Activated naive CD4-positive, alpha-beta T cell treated with anti-CD3 and anti-CD28 coated beads for 36 hours (primary cell): ENCODE data around the gene FDPS. TPM values are rescaled to one million over a fixed set of nuclear protein-coding genes. Genes with fewer than 3 reads are reported as not detected.
"Not testable (repeated sequence)": the region's sequence is repeated elsewhere in the genome, so short reads cannot be mapped to it uniquely, and the experiment has no call there.

Experiments
- CTCF ChIA-PET: fragments of 350-600 bp; sonication (Branson Sonifier 250); formaldehyde crosslinking; loops from one replicate; lab custom pipeline; 2021; ENCODE audit warnings: antibody characterized with exemption; lab: Charles Lee
- DNase-seq: peaks from one replicate; pipeline ENCODE4 v3.0.0-alpha.2; 2020
- H3K27ac Mint-ChIP-seq: one replicate; pipeline ENCODE4 v1.8.0; 2021; ENCODE audit warnings: mild to moderate bottlenecking, mixed read lengths
- H3K27me3 Mint-ChIP-seq: one replicate; pipeline ENCODE4 v1.8.0; 2021; ENCODE audit warnings: low read depth, mixed read lengths
- H3K36me3 Mint-ChIP-seq: one replicate; pipeline ENCODE4 v1.8.0; 2021; ENCODE audit warnings: low read depth, mixed read lengths
- H3K4me1 Mint-ChIP-seq: one replicate; pipeline ENCODE4 v1.8.0; 2021; ENCODE audit warnings: low read depth, mixed read lengths
- H3K4me3 Mint-ChIP-seq: one replicate; pipeline ENCODE4 v1.8.0; 2021; ENCODE audit warnings: mild to moderate bottlenecking, moderate library complexity, mixed read lengths
- H3K9me3 Mint-ChIP-seq: one replicate; pipeline ENCODE4 v1.8.0; 2021; ENCODE audit warnings: mixed read lengths
- intact Hi-C: fragments of 100-400 bp; cut with micrococcal nuclease; formaldehyde crosslinking; loops from one replicate; pipeline ENCODE4 v1.15.1; 2023
- microRNA-seq: library from miRNA; unstranded; fragments of <30 nt; microRNA quantifications from one replicate; pipeline ENCODE4 v1.2.0, GENCODE V29; 2022; ENCODE audit warnings: borderline microRNAs expressed, borderline replicate concordance
- total RNA-seq, 2 experiments: library from RNA; stranded (reverse); gene quantifications; one replicate each; pipeline ENCODE4 v1.2.3, GENCODE V29; 2021

The FDPS gene
- total RNA-seq, 2 experiments from 2014 or later: 332 to 333 TPM

GRCh38 chr1:155328856-155329255, 20.2 kb downstream of the FDPS start:
- H3K36me3 Mint-ChIP-seq, H3K4me3 Mint-ChIP-seq, CTCF ChIA-PET, H3K27me3 Mint-ChIP-seq, DNase-seq, H3K4me1 Mint-ChIP-seq, intact Hi-C loops, H3K9me3 Mint-ChIP-seq: not testable (repeated sequence)
- peak overlapping the region; percentile 46 for H3K27ac Mint-ChIP-seq

- intact Hi-C loops: no loop called here
- no peak overlapping the region for H3K27ac Mint-ChIP-seq
- no peaks in the 10 kb centered on the region for H3K9me3 Mint-ChIP-seq
- H3K4me1 Mint-ChIP-seq: peaks cover 8% of the 10 kb centered on the region
- CTCF ChIA-PET: interaction anchor here (0.6 kb wide), 1 partner anchor 734 kb away, joined by 3 read pairs; no protein-coding TSS in a partner anchor
- H3K27me3 Mint-ChIP-seq: no peaks in the 10 kb centered on the region
- H3K4me3 Mint-ChIP-seq: no peak overlapping the region
- DNase-seq: no peak
- peaks cover 9% of the 10 kb centered on the region for H3K36me3 Mint-ChIP-seq
These were observed 21.4 kb downstream of the FDPS start for GRCh38 chr1:155329980-155330598.

GRCh38 chr1:155334962-155335361, 26.3 kb downstream of the FDPS start:
- no peak for DNase-seq
- H3K4me3 Mint-ChIP-seq: no peak overlapping the region
- no peaks in the 10 kb centered on the region for H3K27me3 Mint-ChIP-seq
- no peaks in the 10 kb centered on the region for H3K9me3 Mint-ChIP-seq
- CTCF ChIA-PET: interaction anchor here (1.0 to 1.1 kb wide), 2 partner anchors 160 to 274 kb away, joined by 3 to 5 read pairs; no protein-coding TSS in a partner anchor
- peak overlapping the region; percentile 19 for H3K27ac Mint-ChIP-seq
- H3K36me3 Mint-ChIP-seq: peaks cover 8% of the 10 kb centered on the region
- H3K4me1 Mint-ChIP-seq: no peaks in the 10 kb centered on the region
- intact Hi-C loops: no loop called here

- DNase-seq: no peak
- no peak overlapping the region for H3K4me3 Mint-ChIP-seq
- H3K4me1 Mint-ChIP-seq: no peaks in the 10 kb centered on the region
- no peaks in the 10 kb centered on the region for H3K27me3 Mint-ChIP-seq
- intact Hi-C loops: no loop called here
- peaks cover 15% of the 10 kb centered on the region for H3K36me3 Mint-ChIP-seq
- CTCF ChIA-PET: interaction anchor here (1.2 to 3.2 kb wide), 2 partner anchors 19 to 89 kb away, joined by 3 to 11 read pairs; partner anchors contain the start of gene RUSC1
- no peaks in the 10 kb centered on the region for H3K9me3 Mint-ChIP-seq
- H3K27ac Mint-ChIP-seq: no peak overlapping the region
These were observed 30.9 kb downstream of the FDPS start for GRCh38 chr1:155339515-155340097.

- H3K4me3 Mint-ChIP-seq: no peak overlapping the region
- no peak overlapping the region for H3K27ac Mint-ChIP-seq
- H3K27me3 Mint-ChIP-seq: no peaks in the 10 kb centered on the region
- intact Hi-C loops: no loop called here
- CTCF ChIA-PET: interaction anchor here (0.7 to 1.3 kb wide), 4 partner anchors 10 to 249 kb away, joined by 3 read pairs; no protein-coding TSS in a partner anchor
- H3K36me3 Mint-ChIP-seq: peaks cover 11% of the 10 kb centered on the region
- H3K9me3 Mint-ChIP-seq: no peaks in the 10 kb centered on the region
- H3K4me1 Mint-ChIP-seq: no peaks in the 10 kb centered on the region
- DNase-seq: no peak
These were observed 34.2 kb downstream of the FDPS start for GRCh38 chr1:155342842-155343241.

GRCh38 chr1:155352631-155353030, 44.0 kb downstream of the FDPS start:
- CTCF ChIA-PET: interaction anchor here (0.7 to 1.1 kb wide), 3 partner anchors 10 to 326 kb away, joined by 3 to 4 read pairs (median 3); no protein-coding TSS in a partner anchor
- Mint-ChIP-seq H3K36me3 (peaks cover 36% of the 10 kb centered on the region), H3K27me3 (no peaks in the 10 kb centered on the region), H3K27ac (no peak overlapping the region), H3K9me3 (no peaks in the 10 kb centered on the region), H3K4me3 (no peak overlapping the region), H3K4me1 (no peaks in the 10 kb centered on the region)
- intact Hi-C loops: no loop called here
- DNase-seq: no peak

GRCh38 chr1:155360051-155360450, 51.4 kb downstream of the FDPS start:
- intact Hi-C loops: no loop called here
- Mint-ChIP-seq H3K36me3 (peaks cover 17% of the 10 kb centered on the region), H3K4me3 (no peak overlapping the region), H3K9me3 (no peaks in the 10 kb centered on the region), H3K27ac (no peak overlapping the region), H3K4me1 (no peaks in the 10 kb centered on the region), H3K27me3 (no peaks in the 10 kb centered on the region)
- DNase-seq: no peak
- CTCF ChIA-PET: interaction anchor here (0.6 to 1.3 kb wide), 2 partner anchors 62 to 1259 kb away, joined by 3 read pairs; partner anchors contain the start of gene HAPLN2

Small RNAs within 50 kb of the gene (microRNA-seq; reads per million reads assigned to microRNA genes)
- not detected for gene MIR555

Other genes with a start within 250 kb of the FDPS start
- gene EFNA4, start 245.1 kb upstream of the FDPS start, total RNA-seq: 1 to 10 TPM; 3.3 to 4.5 TPM
- gene EFNA3, start 230.0 kb upstream of the FDPS start, total RNA-seq: 1 to 10 TPM; 1.3 to 2.5 TPM
- under 1 TPM; 0.26 to 0.32 TPM for gene EFNA1, start 181.0 kb upstream of the FDPS start, total RNA-seq
- gene SLC50A1, start 173.0 kb upstream of the FDPS start, total RNA-seq: 10 to 100 TPM; 48.4 to 52.7 TPM
- gene DPM3, start 168.3 kb upstream of the FDPS start, total RNA-seq: 10 to 100 TPM; 31.4 to 35.5 TPM
- gene KRTCAP2, start 135.6 kb upstream of the FDPS start, total RNA-seq: 100 to 1,000 TPM; 129 to 137 TPM
- gene TRIM46, start 135.0 kb upstream of the FDPS start, total RNA-seq: 1 to 10 TPM; 3.2 to 3.6 TPM
- 10 to 100 TPM; 15.4 to 15.7 TPM for gene THBS3, start 101.0 kb upstream of the FDPS start, total RNA-seq
- 10 to 100 TPM; 46.8 to 47.4 TPM for gene MTX1, start 100.2 kb upstream of the FDPS start, total RNA-seq
- gene ENTREP3, start 53.4 kb upstream of the FDPS start, total RNA-seq: 10 to 100 TPM; 32.1 to 32.8 TPM
- 10 to 100 TPM; 80.3 to 82.9 TPM for gene SCAMP3, start 46.5 kb upstream of the FDPS start, total RNA-seq
- 10 to 100 TPM; 52.6 to 54.5 TPM for gene CLK2, start 35.4 kb upstream of the FDPS start, total RNA-seq
- 1 to 10 TPM in 1 of 2 experiments, under 1 TPM in 1; 0.79 to 1.6 TPM for gene HCN3, start 31.4 kb upstream of the FDPS start, total RNA-seq
- not detected for gene PKLR, start 7.4 kb upstream of the FDPS start, total RNA-seq
- gene RUSC1, start 12.0 kb downstream of the FDPS start, total RNA-seq: 10 to 100 TPM; 16.8 to 17.2 TPM